Activated naive CD8-positive, alpha-beta T cell treated with anti-CD3 and anti-CD28 coated beads, Interleukin-2, amount 50 U/mL, for 16 hours (primary cell): ENCODE results near the gene NRM.
A peak's percentile ranks its signal among the peaks of the same experiment; 100 is the strongest.

Experiments used
- DNase-seq: peaks from one replicate; pipeline ENCODE4 v3.0.0-alpha.2; 2020; ENCODE audit warnings: low read depth, low spot score

NRM gene

DNA sequence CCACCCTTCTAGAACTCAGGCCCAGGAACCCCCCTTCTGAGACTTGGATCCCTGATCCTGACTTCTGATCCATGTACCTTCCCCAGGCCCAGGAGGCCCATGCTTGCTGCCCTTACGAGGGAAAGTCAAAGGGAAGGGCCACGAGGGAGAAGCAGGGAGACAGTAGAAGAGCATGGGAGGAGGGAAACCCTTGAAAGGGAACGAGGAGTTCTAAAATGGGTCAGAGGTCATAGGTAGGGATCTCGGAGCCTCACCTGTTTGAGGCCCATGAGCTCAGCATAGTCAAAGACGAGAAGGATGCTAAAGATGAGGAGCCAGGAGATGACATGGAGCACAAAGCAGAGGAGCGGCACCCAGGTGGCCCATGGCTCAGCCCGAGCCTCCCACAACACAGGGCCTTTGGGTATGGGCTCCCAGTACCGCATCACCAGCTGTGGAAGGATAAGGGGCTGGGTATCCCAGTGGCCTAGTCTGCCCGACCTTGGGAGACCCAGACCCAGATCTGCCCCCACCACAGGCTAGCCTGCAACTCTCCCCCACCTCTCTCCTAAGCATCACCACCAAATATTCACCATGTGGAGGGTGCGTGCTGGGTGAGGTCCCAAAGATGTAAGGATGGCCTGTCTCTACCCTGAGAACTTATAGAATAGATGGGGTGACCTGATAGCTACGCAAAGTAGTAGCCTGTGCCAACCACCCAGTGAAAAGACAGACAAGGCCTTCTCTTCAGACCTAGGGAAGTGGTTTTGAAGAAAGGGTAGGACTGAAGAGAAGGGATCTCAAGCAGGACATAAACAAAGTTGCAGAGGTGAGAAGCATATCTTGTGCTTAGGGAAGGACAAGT is 1.5 kb downstream of the NRM start:
- DNase-seq = no peak

DNA sequence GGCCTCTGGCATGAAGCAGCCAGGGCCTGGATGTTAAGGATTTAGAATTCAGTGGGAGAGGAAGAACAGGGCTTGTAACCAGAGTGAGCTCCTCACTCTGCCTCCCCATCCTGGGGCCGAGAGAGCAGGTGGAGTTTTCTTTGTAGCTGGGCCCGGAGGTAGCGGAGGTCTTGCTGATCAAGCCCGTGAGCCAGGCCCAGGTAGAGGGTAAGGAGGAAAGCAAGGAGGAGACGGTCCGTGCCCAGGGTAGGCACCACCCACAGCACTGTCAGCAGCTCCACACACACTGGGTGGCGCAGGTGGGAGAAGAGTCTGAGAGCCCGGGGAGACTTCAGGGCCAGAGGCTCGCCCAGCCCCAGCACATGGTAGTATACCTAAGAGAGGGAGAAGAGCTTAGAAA is 2.2 kb downstream of the NRM start:
- DNase-seq = no peak

DNA sequence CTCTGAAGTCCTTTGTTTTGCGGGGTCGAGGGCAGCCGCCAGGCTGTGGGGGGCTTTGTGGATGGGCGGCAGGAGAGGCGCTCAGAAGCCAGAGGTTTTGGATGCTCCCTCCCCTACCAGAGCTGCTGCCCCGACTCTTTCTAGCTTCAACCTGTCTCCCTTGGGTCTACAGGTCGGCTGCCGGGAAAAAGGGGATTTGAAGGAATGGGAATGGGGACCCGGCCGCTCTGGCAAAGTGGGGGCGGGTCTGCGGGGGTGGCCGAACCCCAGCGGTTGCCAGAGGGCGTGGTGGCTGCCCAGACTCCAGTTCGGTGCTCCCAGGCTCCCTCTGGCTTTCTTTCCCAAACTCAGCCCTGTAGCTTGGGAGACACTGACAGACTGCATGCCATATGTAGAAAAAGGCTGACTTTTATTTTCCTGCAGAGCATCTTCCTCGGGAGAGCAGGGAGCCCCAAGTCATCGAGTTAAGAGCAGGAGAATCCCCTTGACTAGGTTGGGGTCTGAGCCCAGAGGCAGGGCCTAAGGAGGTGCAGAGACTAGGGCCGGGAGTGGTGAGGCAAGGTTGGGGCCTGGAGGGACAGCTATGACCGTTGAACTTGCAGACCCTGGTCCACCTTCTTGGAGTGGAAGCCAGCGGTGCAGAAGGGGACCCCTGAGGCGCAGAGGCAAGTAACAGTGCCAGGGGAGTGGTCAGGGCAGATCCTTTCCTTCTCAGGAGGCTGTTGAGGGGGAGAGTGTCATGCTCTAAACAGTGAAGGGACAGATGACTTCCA is 2.9 kb downstream of the NRM start:
- no peak for DNase-seq

DNA sequence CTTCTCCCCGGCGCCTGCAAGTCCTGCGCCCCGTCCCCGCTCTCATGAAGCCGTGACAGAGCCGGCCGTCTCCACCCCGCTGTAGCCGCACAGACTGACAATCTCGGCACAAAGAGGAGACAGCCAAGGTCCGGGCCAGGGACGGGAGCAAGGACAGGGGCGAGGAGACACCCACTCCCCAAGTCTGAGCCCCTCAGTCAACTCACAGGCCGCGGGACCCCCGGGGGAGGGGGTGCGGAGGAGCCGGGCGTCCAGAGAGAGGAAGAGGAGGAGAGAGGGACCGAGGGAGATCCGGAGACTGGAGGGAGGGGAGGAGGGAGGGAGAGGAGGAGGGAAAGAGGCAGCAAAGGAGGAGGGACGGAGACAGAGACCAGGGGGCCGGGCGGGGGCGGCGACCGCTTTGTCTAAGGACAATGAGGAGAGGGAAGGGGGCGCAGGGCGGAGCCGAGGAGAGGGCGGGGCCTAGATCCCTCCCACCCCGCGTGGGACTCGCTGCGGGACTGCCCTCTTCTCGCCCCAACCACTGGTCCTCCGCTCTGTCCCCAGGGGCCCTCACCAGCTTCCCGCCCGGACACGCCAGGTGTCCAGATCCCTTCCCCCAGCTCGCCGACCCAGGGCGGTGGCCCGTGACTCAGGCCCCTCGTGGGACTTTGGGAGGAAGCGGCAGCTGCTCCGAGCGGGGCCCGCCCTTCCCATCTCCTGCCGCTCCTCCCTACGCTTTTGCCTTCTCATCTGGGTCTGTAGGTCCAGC is 3.7 kb downstream of the NRM start:
- DNase-seq = no peak

DNA sequence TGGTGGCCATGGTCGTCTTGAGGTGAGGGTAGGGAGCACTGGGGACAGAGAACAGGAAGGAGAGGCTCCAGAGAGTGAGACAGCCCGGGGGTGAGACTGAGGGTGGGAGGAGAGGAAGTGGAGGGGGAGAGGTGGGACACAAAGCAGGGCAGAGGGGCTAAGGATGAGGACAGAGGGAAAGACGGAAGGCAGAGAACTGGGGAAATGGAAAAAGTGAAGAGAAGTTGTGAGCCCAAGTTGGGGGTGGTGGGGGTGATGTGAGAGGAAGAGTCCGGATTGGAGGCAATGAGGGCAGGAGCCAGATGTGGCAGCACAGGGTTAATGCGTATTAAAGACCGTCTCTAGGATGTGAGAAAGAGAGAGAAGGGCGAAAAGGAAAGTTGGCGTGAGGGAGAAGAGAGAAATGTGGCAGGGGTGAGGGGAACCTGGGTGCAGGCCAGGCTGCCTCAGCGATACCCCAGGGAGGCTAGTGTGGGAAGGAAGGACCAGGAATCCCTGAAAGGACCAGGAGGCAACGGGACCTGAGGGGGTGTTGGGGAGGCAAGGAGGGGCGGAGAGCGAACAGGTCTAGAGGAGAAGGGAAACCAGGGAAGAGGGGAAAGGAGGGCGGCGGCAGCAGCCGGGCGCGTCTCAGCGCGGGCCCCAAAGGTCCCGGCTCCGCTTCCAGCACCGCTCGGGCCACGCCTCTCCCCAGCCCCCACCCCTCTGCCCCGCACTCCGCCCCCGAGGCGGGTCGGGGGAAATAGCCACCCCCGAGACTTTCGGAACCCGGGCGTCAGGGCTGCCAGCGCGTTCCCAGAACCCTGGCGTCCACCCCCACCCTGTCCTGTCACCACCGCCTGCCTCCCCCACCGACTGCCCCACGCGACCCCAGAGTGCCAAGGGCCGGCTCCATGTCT is 4.5 kb downstream of the NRM start, which contains the start of gene PPP1R18:
TSS of gene PPP1R18 (minus strand) at position 637 of the 899 bp plus-strand sequence. CDS start at position 10, 627 bp downstream.
- peak; percentile 78 for DNase-seq

DNA sequence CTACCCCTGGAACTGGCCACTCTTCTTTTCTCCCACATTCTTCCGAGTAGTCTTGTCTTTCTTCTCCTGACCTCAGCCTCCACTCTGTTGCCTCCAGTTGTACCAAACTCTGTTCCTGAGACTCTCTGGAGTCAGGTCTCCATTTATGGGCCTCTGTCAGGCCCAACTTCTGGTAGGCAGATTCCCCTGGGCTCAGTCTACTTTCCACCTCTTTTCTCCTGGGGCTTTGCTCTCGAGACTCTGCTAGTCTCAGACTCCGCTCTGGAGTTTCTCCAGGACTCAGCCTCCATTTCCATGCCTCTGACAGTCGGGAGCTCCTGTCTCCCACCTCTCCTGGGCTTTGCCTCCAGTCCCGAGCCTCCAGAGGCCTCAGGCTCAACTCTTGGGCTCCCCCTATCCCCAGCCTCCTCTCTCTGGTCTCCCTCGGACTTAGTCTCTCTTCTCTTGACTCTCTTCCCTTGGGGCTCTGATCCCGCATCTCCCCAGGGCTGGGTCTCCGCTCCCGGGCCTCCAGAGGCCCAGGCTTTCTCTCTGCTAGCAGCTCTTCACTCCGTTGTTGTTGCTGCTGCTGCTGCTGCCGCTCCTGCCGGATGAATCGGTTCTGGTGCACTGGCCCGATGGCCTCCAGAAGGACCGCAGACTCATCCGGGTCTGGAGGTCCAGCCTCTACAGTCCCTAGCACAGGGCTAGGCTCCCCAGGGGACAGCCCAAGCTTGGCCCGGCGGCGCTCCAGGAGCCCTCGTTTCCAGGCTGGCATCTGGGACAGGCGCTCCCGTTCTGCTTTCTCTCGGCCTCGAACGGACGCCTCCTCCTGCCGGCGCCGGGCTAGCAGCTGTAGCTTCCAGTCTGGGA is 5.4 kb downstream of the NRM start:
- DNase-seq = no peak

DNA sequence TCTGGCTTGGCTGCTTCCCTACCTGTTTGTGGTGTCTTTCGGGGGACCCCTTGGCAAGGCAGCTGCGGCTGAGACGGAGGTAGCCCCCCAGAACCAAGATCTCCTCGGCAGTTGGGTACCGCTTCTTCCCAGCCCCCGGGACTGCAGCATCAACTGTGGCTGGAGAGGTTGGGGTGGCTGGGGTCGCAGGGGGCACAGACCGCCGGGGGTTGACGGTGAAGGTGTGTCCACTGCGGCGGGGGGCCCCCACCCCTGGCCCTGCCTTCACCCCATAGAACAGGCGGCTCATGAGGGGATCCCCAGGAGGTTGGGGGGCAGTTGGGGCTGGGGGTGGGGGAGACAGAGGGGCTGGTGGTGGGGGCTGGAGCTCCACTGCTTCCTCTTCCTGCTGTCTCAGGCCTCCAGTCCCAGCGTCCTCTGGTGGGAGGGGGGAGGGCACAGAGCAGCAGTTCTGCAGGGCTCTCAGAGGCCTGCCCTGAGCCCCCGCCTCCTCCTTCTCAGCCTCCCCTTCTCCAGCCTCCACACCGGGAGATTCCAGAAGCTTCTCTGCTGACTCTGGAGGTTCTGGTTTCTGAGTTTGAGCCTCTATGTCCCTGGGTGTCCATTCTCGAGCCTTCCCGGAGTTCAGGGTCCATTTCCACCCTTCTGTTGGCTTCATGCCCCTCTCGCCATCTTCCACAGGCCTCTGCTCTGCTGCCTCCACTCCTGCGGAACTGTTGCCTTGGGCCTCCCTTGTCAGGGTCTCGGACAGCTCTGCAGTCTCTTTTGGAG is 6.2 kb downstream of the NRM start:
- no peak for DNase-seq

DNA sequence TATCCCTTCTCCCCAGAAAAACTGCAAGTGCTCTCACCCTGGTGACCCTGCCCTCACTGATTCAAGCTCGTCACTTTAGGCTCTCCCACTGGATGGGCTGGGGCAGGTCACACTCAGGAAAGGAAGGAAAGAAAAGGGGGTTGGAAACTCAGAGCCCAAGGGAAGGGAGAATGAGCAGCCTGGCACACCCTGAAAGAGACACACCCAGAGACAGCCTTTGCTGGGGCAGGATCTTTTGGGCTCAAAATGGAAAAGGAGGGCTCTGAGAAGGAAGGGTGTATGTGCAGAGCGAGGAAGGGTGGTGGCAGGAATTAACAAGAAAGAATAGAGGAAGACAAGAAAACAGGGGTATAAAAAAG is 6.8 kb downstream of the NRM start:
- DNase-seq = no peak

DNA sequence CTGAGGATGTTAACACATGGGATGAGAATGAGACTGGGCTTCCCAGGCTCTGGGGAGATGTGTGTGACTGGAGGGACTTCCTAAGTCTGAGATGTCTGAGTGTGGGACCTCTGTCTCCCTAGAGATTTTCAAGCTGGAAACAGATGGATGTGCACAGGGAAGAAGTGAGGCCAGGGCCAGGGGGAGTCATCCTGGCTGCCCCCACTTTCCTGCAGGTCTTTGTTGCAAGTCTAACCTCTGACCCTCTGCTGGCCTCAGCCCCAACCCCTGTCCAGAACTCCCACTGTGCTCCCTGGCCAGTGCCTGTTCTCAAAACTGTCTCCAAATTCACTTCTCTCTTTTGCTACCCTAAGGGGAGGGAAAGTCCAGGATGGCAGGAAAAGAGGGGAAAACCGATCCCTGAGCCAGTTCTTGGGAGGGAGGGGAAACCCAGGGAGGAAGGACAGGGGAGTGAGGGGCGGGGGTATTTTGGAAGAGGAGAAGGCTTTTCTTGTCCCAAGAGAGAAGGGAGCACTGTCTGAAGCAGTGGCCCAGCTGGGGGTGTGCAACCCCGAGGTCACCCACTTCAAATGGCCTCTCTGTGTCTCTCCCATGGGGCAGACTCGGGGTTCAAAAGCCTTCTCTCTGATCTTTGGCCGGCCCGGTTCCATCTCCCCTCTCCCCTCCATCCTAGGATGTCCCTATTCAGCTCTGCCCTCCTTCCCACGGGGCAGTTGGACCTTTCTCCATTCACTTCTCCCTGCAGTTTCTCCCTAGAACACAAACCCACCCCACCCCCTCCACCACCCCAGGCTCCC is 7.4 kb downstream of the NRM start:
- DNase-seq = no peak

DNA sequence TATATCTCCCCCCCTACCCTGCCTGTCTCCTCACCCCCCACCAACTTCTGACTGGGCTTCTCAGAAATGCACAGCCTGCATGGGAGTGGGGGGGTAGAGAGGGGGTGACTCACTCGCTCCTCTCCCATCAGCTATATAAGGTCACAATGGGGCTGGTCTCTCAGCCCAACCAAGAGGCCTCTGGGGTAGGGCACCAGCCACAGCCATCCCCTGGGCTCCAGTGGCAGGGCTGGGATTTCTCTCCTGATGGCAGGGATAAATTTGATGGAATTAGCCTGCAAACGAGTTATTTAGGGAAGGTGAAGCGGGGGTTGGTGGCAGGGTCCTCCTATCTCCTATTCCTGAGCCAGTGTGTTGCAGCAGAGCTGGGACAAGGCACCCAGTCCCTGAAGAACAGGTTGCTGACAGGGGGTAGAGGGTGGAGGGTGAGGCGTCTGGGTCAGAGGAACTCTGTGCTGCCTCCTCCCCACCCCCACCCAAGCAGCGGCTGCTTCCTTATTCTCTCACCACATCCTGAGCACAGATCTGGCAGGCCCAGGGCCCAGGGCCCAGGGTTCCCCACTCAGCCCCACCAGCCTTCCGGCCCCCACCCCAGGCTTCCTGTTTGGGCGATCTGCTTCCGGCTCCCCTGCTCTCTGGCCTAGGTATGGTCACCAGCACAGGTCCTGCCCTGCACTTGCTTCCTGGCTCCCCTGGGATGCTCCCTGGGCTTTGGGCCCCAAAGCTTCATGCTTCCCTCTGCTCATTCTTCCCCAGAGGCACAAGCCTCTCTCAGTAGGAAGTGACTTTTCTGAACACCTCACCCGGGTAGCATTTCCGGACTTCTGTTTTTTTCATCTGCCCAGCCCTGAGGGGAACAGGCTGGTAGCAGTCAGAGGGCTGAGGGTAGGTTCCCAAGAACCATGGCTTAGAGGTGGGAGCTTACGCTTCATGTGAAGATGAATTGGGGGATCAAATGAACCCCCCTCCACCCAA is 8.4 kb downstream of the NRM start:
- peak; percentile 78 for DNase-seq

DNA sequence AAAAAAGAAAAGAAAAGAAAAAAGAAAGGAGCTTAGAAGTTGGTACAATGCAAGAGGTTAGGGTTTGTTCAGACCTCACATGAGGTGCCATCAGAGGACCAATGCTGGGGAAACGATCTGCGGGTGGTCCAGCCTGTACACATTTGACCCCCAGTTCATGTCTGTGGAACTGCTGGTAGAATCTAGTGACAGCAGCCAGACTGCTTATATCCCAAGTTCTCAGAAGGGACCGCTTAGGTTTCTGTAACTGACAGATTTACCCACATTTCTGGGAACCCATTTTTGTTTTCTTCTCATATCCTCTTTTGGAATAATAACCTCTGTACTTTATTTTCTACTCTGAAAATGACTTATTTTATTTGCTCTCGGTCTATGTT is 9.0 kb downstream of the NRM start:
- no peak for DNase-seq

DNA sequence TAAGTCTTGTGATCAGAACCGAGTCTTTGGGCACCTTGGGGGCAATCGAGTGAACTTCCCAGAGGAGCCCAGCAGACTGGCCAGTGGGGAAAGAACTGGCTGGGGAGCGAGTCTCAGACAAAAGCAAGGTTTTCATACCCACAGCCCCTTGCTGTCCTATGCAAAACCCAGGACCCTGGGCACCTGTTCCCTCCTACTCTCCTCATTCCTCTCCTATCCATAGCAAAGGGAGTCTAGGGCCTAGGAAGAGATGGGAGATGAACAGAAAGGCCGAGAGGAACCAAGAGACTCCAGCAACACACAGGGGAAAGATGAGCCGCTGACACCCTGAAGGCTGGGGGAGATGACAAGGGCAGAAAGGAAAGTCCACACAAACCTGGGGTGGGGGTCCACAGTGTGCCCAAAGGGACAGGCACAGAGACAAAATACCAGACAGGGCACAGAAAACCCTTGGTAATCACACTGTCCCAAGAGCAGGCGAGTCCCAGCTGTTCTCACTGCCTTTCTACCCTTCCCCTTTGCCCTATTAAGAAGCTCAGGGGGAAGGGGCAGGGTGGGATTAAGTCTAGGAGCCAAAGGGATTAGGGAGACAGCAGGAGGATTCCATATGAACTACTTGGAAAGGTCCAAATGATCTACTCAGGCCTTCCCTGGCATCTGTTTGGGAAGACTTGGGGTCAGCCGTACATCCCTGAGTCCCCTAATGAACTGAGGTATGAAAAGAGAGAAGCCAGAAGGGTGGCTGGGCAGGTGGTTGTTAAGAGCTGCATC is 10.8 kb downstream of the NRM start:
- DNase-seq = no peak

DNA sequence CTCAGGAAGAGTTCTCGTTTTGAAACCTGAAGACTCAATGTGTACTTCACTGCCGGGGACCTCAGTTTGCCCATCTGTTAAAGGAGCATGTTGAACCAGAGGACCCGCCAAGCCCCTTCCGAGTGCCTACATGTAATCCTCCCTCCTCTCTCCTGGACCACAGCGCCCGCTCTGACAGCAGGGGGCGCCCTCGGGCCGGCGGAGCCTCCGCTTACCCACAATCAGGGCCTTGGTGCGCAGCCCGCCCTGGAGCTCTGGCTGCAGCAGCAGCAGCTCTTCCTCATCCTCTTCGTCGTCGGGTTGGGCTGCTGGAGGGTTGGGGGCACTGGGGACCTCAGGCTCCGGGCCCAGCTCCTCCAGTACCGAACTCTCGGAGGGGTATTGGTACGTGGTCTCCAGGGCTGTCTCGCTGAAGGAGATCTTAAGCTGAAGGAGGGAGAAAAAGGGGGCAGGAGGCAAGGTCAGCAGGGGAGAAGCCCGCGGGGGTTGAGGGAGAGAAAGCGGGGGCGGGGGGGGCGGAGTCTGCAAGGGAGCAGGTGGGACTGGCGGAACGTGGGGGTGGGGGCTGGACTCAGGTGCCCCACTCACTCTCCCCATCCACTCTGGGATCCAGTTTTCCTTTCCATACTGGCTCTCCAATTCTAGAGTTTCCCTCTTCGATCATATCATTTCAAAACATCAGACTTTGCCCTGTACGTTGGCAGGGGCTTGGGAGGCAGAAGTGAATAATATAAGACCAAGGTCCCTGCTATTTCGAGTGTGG is 11.6 kb downstream of the NRM start:
- DNase-seq = peak; percentile 81

DNA sequence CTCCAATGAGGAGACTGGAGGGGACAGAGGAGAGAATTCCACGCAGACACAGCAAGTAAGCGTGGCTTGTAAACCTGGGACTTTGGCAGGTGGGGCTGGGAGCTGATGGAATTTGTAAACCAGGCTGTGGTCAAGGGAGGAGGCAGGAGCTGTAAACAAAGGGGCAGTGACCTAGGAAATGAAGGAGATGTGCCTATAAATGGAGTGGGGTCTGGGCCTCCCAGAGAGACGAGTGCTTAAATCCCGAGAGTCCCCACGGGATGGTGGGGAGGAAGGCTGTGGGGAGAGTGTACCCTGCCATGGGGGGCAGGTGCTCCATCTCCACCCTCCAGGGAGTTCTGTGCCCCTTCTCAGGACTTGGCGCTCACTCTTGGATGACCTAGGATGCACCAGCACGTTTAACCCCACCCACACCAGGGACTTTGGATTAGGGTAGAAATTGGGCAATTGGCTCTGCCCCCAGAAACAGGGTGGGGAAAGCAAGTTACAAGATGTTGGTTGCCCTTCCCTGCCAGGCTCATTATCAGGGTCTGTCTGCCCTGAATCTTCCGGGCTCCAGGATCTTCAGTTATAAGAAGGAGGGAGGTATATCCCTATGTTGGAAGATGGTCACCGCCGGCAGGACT is 14.0 kb downstream of the NRM start:
- DNase-seq = no peak

DNA sequence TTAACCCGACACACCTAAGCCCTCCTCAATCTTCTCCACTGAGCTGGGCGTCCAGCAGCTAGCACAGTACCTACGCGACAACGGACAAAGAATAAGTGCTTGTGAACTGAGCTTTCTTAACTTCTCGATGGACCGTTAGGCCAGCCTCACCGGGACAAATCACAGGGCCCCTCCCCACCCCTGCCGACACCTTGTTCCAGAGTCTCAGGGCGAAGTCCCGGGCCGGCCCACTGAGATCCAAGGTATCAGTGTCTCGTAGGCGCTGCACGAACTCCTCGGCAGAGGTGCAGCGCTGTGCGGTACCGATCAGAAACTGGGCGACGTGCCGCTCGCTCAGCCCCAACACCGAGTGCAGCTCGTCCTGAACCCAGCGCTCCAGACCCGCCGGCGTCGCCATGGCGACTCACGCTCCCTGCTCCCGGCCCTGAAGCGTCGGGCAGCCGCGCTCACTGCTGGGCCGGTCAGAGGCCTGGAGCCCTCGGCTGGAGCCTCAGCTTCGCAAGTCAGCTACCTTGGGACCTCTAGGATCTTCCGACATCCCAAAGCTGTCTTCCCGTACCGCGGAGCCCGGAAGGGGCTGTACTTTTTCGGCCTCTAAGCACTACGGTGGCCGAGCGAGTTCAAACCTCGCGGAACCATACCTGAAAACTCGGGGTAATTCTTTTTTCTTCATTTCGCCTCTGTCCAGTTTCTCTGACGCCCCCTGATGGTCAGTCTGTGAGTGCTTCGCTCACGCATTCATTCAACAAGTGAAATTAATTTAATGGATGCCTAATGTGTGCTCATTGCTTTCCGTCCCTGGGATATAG is 18.1 kb downstream of the NRM start, which contains the start of gene DHX16:
TSS of gene DHX16 (minus strand) at position 562 of the 809 bp plus-strand sequence. CDS start at position 397, 165 bp downstream.
- peak; percentile 74 for DNase-seq
